HCT116 (cell line): ENCODE results near the gene SLC7A5. TPM values are rescaled to one million over a fixed set of nuclear protein-coding genes. Genes with fewer than 3 reads are reported as not detected.

ENCODE experiments used
- ATAC-seq: fragments of 200-7000 bp; cut with Tn5 transposase; 2 replicates; pipeline ENCODE4 v1.9.1; 2020; ENCODE audit warnings: mild to moderate bottlenecking, moderate library complexity
- BruUV-seq: library from RNA; stranded (reverse); fragments of 400-500 nt; replicated peaks from 2 replicates; lab custom pipeline; 2021; lab: Mats Ljungman, UMichigan
- CTCF ChIA-PET: fragments of 300-600 bp; sonication (Branson Sonifier 250); formaldehyde crosslinking; loops from one replicate; lab custom pipeline; 2021; ENCODE audit warnings: antibody characterized with exemption; lab: Charles Lee
- POLR2A ChIA-PET: fragments of 300-600, 350-600 bp; sonication (Branson Sonifier 250); formaldehyde crosslinking; loops from one replicate; lab custom pipeline; 2021; ENCODE audit warnings: antibody characterized with exemption; lab: Charles Lee
- RAD21 ChIA-PET, 2 experiments: fragments of 300-600 bp; sonication (Branson Sonifier 250); formaldehyde crosslinking; loops; one replicate each; lab custom pipeline; 2023; ENCODE audit warnings: low total read pairs in 2 of 2; ENCODE audit not compliant: uncharacterized antibody in 2 of 2, unreplicated experiment in 2 of 2, low non-redundant PET in 1 of 2; lab: Charles Lee
- DNase-seq: peaks from one replicate; pipeline ENCODE4 v3.0.0-alpha.2; 2010; ENCODE audit warnings: low read depth, low spot score
- H2AFZ ChIP-seq: fragments of 200-600 bp; shearing (Covaris generic), sonication (generic); 2 replicates; pipeline ENCODE4 v1.6.1; 2017; ENCODE audit warnings: low read depth, mixed run types, mixed read lengths, antibody characterized with exemption, low read length; ENCODE audit not compliant: poor library complexity, severe bottlenecking
- H3K27ac ChIP-seq: 2 replicates; pipeline ENCODE4 v1.5.1; 2012; ENCODE audit warnings: low read depth, low read length
- H3K27me3 ChIP-seq: fragments of 200-600 bp; sonication (generic); 2 replicates; pipeline ENCODE4 v1.6.1; 2016; ENCODE audit warnings: mixed run types, low read length, mixed read lengths; ENCODE audit not compliant: insufficient read depth
- H3K36me3 ChIP-seq, 2 experiments: fragments of 200-500 bp in 1 of 2; fragments of 200-600 bp in 1 of 2; sonication (Bioruptor generic) in 1 of 2; sonication (generic) in 1 of 2; 2 replicates each; pipeline versions ENCODE4 v1.5.1 to v1.6.1; 2014 to 2016; ENCODE audit warnings: low read length in 2 of 2, inconsistent platforms in 1 of 2, mixed read lengths in 1 of 2, mixed run types in 1 of 2; ENCODE audit not compliant: insufficient read depth in 2 of 2, control insufficient read depth in 1 of 2
- H3K4me1 ChIP-seq, 2 experiments: fragments of 200-600 bp in 1 of 2; sonication (generic) in 1 of 2; 2 replicates each; pipeline versions ENCODE4 v1.5.1 to v1.6.1; 2012 to 2017; ENCODE audit warnings: low read length in 2 of 2, inconsistent platforms in 1 of 2, mild to moderate bottlenecking in 1 of 2, mixed read lengths in 1 of 2, mixed run types in 1 of 2, moderate library complexity in 1 of 2; ENCODE audit not compliant: insufficient read depth in 2 of 2, control insufficient read depth in 1 of 2
- H3K4me2 ChIP-seq: fragments of 200-600 bp; sonication (generic); 2 replicates; pipeline ENCODE4 v1.6.1; 2017; ENCODE audit warnings: mixed run types, low read length, mixed read lengths
- H3K4me3 ChIP-seq, 2 experiments: fragments of 200-600 bp in 1 of 2; sonication (generic) in 1 of 2; replicated peaks in 1 of 2; 2 replicates each; pipeline ENCODE4 v1.5.1; 2011 to 2016; ENCODE audit warnings: low read length in 2 of 2, control low read depth in 1 of 2, low read depth in 1 of 2, mild to moderate bottlenecking in 1 of 2, mixed read lengths in 1 of 2, mixed run types in 1 of 2
- H3K79me2 ChIP-seq: fragments of 200-600 bp; sonication (generic); 2 replicates; pipeline ENCODE4 v1.6.1; 2017; ENCODE audit warnings: mild to moderate bottlenecking, mixed run types, low read length, moderate library complexity, mixed read lengths; ENCODE audit not compliant: insufficient read depth
- H3K9ac ChIP-seq: fragments of 200-600 bp; sonication (generic); 2 replicates; pipeline ENCODE4 v1.6.1; 2016; ENCODE audit warnings: low read length, mixed read lengths
- H3K9me2 ChIP-seq: fragments of 200-600 bp; sonication (generic), shearing (Covaris generic); 2 replicates; pipeline ENCODE4 v1.6.1; 2017; ENCODE audit warnings: mixed run types, mild to moderate bottlenecking, moderate library complexity; ENCODE audit not compliant: insufficient read depth
- H3K9me3 ChIP-seq, 2 experiments: fragments of 200-500 bp in 1 of 2; fragments of 200-600 bp in 1 of 2; sonication (Bioruptor generic) in 1 of 2; sonication (generic) in 1 of 2; 2 replicates each; pipeline ENCODE4 v1.6.1; 2014 to 2017; ENCODE audit warnings: low read length in 2 of 2, mixed read lengths in 2 of 2, inconsistent platforms in 1 of 2, low read depth in 1 of 2, mild to moderate bottlenecking in 1 of 2, mixed run types in 1 of 2, moderate library complexity in 1 of 2; ENCODE audit not compliant: control insufficient read depth in 1 of 2, insufficient read depth in 1 of 2
- H4K20me1 ChIP-seq: fragments of 200-600 bp; sonication (generic), shearing (Covaris generic); 2 replicates; pipeline ENCODE4 v1.6.1; 2017; ENCODE audit warnings: mixed run types, mild to moderate bottlenecking, moderate library complexity; ENCODE audit not compliant: insufficient read depth
- CEBPB ChIP-seq: IDR thresholded peaks from 2 replicates; pipeline ENCODE4 v1.6.1; 2012; ENCODE audit warnings: low read depth
- CTCF ChIP-seq, 3 experiments: fragments of 200-600 bp in 1 of 3; sonication (generic) in 1 of 3; IDR thresholded peaks in 2 of 3; conservative IDR thresholded peaks in 1 of 3; 2 replicates each; pipeline ENCODE4 v1.5.1; 2012 to 2017; ENCODE audit warnings: low read depth in 2 of 3, low read length in 2 of 3, antibody characterized with exemption in 1 of 3, borderline replicate concordance in 1 of 3, control low read depth in 1 of 3, mild to moderate bottlenecking in 1 of 3, mixed read lengths in 1 of 3, mixed run types in 1 of 3, moderate library complexity in 1 of 3; ENCODE audit not compliant: insufficient read depth in 1 of 3
- EGR1 ChIP-seq: IDR thresholded peaks from 2 replicates; pipeline ENCODE4 v1.6.1; 2012; ENCODE audit warnings: low read depth
- ELF1 ChIP-seq: IDR thresholded peaks from 2 replicates; pipeline ENCODE4 v1.6.1; 2012; ENCODE audit warnings: low read depth, borderline replicate concordance
- FOSL1 ChIP-seq: IDR thresholded peaks from 2 replicates; pipeline ENCODE4 v1.6.1; 2012; ENCODE audit warnings: low read depth
- JUND ChIP-seq: IDR thresholded peaks from 2 replicates; pipeline ENCODE4 v1.6.1; 2012
- POLR2A ChIP-seq: IDR thresholded peaks from 2 replicates; pipeline ENCODE4 v1.7.0; 2011; ENCODE audit warnings: borderline replicate concordance; ENCODE audit not compliant: insufficient read depth, insufficient read length; ENCODE audit errors: extremely low read depth
- POLR2AphosphoS5 ChIP-seq: IDR thresholded peaks from 2 replicates; pipeline ENCODE4 v1.6.1; 2011; ENCODE audit warnings: mild to moderate bottlenecking, low read depth, low read length, moderate library complexity
- RAD21 ChIP-seq: IDR thresholded peaks from 2 replicates; pipeline ENCODE4 v1.6.1; 2012; ENCODE audit warnings: low read depth, mild to moderate bottlenecking
- SIN3A ChIP-seq: IDR thresholded peaks from 2 replicates; pipeline ENCODE4 v1.6.1; 2012; ENCODE audit warnings: low read depth
- SP1 ChIP-seq: IDR thresholded peaks from 2 replicates; pipeline ENCODE4 v1.6.1; 2012; ENCODE audit warnings: low read depth
- SRF ChIP-seq: IDR thresholded peaks from 2 replicates; pipeline ENCODE4 v1.6.1; 2012; ENCODE audit warnings: low read depth
- TCF7L2 ChIP-seq: IDR thresholded peaks from 2 replicates; pipeline ENCODE4 v1.7.0; 2011; ENCODE audit warnings: borderline replicate concordance, inconsistent platforms; ENCODE audit not compliant: insufficient read depth, insufficient read length; ENCODE audit errors: extremely low read depth
- YY1 ChIP-seq: IDR thresholded peaks from 2 replicates; pipeline ENCODE4 v1.6.1; 2011; ENCODE audit warnings: low read length, low read depth, moderate library complexity, mild to moderate bottlenecking; ENCODE audit not compliant: insufficient replicate concordance; ENCODE audit errors: extremely low read depth
- ZFX ChIP-seq: fragments of 450-650 bp; IDR thresholded peaks from 2 replicates; pipeline ENCODE4 v1.6.1; 2017
- ZNF274 ChIP-seq: fragments of 200-500 bp; sonication (Bioruptor generic); IDR thresholded peaks from 2 replicates; pipeline ENCODE4 v1.6.1; 2014; ENCODE audit warnings: mild to moderate bottlenecking, low read depth, low read length, inconsistent platforms
- intact Hi-C: fragments of 100-400 bp; cut with micrococcal nuclease; formaldehyde crosslinking; loops from 2 replicates; pipeline ENCODE4 v1.10.0; 2022
- total RNA-seq: library from RNA; stranded (reverse); gene quantifications from one replicate; pipeline ENCODE4 v1.2.1, GENCODE V29; 2021; ENCODE audit not compliant: unreplicated experiment
- TF ChIP-seq, protein P1 (sequence below): IDR thresholded peaks from 2 replicates; pipeline ENCODE4 v1.6.1; 2012
- TF ChIP-seq, protein P2 (sequence below): IDR thresholded peaks from 2 replicates; pipeline ENCODE4 v1.6.1; 2011; ENCODE audit warnings: mild to moderate bottlenecking, low read length, moderate library complexity; ENCODE audit not compliant: insufficient replicate concordance; ENCODE audit errors: extremely low read depth
- TF ChIP-seq, protein P3 (sequence below): IDR thresholded peaks from 2 replicates; pipeline ENCODE4 v1.6.1; 2012
- TF ChIP-seq, protein P4 (sequence below): IDR thresholded peaks from 2 replicates; pipeline ENCODE4 v1.6.1; 2012; ENCODE audit warnings: low read depth

The SLC7A5 gene
- total RNA-seq, 1 experiment from 2014 or later = 482 TPM

DNA sequence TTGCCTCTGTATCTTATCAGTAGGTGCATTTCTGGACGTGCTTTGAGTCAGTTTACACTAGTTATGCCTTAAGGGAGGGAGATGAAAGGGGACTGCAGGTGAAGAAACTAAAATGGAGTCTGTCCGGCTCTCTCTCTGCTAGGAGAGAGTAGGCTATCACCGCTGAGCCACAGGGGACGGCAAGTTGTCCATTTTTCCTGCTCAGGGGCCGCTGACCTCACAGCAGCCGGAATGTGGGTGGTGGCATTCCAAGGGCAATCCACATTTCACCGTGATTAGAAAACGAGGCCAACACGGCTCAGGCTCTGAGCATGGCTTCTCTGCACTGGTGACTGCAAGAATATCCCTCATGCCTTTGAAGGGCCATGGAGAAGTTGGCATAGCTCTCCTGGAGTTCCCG is 84.5 kb downstream of the SLC7A5 start:
- RAD21 ChIA-PET = no interaction called here
- Histone ChIP-seq H3K9ac (no peak overlapping the region), H3K27me3 (no peaks in the 10 kb centered on the region), H3K9me3 (no peaks in the 10 kb centered on the region), H3K79me2 (no peaks in the 10 kb centered on the region), H3K4me3 (no peak overlapping the region), H4K20me1 (no peaks in the 10 kb centered on the region), H3K27ac (no peak overlapping the region), H2AFZ (no peak overlapping the region), H3K4me1 (peaks cover 7 to 25% of the 10 kb centered on the region in 2 experiments; a peak in 3 of 4 replicates), H3K4me2 (no peak overlapping the region), H3K36me3 (no peaks in the 10 kb centered on the region), H3K9me2 (no peaks in the 10 kb centered on the region)
- DNase-seq (no peak), ATAC-seq (no peak)
- TF ChIP-seq ZFX = no peak
- TF ChIP-seq JUND = no peak
- TF ChIP-seq EGR1 = no peak
- TF ChIP-seq POLR2AphosphoS5 = no peak
- TF ChIP-seq SIN3A = no peak
- TF ChIP-seq ZNF274 = no peak
- no peak for TF ChIP-seq TCF7L2
- TF ChIP-seq CEBPB = no peak
- TF ChIP-seq SP1 = no peak
- TF ChIP-seq, protein P1, sequence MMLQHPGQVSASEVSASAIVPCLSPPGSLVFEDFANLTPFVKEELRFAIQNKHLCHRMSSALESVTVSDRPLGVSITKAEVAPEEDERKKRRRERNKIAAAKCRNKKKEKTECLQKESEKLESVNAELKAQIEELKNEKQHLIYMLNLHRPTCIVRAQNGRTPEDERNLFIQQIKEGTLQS = no peak
- no peak for TF ChIP-seq YY1
- no peak for TF ChIP-seq CTCF (IDR thresholded peaks at IDR 0.05 in 2 of 3, conservative IDR thresholded peaks at IDR 0.05 in 1 of 3; ENCODE audit: borderline replicate concordance in 1 of 3, insufficient read depth in 1 of 3, low read depth in 2 of 3, low read length in 2 of 3)
- TF ChIP-seq RAD21 = no peak
- TF ChIP-seq POLR2A = no peak
- TF ChIP-seq, protein P2, sequence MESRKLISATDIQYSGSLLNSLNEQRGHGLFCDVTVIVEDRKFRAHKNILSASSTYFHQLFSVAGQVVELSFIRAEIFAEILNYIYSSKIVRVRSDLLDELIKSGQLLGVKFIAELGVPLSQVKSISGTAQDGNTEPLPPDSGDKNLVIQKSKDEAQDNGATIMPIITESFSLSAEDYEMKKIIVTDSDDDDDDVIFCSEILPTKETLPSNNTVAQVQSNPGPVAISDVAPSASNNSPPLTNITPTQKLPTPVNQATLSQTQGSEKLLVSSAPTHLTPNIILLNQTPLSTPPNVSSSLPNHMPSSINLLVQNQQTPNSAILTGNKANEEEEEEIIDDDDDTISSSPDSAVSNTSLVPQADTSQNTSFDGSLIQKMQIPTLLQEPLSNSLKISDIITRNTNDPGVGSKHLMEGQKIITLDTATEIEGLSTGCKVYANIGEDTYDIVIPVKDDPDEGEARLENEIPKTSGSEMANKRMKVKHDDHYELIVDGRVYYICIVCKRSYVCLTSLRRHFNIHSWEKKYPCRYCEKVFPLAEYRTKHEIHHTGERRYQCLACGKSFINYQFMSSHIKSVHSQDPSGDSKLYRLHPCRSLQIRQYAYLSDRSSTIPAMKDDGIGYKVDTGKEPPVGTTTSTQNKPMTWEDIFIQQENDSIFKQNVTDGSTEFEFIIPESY = no peak
- TF ChIP-seq SRF = no peak
- TF ChIP-seq ELF1 = no peak
- TF ChIP-seq, protein P3, sequence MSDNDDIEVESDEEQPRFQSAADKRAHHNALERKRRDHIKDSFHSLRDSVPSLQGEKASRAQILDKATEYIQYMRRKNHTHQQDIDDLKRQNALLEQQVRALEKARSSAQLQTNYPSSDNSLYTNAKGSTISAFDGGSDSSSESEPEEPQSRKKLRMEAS = no peak
- no peak for TF ChIP-seq FOSL1
- TF ChIP-seq, protein P4, sequence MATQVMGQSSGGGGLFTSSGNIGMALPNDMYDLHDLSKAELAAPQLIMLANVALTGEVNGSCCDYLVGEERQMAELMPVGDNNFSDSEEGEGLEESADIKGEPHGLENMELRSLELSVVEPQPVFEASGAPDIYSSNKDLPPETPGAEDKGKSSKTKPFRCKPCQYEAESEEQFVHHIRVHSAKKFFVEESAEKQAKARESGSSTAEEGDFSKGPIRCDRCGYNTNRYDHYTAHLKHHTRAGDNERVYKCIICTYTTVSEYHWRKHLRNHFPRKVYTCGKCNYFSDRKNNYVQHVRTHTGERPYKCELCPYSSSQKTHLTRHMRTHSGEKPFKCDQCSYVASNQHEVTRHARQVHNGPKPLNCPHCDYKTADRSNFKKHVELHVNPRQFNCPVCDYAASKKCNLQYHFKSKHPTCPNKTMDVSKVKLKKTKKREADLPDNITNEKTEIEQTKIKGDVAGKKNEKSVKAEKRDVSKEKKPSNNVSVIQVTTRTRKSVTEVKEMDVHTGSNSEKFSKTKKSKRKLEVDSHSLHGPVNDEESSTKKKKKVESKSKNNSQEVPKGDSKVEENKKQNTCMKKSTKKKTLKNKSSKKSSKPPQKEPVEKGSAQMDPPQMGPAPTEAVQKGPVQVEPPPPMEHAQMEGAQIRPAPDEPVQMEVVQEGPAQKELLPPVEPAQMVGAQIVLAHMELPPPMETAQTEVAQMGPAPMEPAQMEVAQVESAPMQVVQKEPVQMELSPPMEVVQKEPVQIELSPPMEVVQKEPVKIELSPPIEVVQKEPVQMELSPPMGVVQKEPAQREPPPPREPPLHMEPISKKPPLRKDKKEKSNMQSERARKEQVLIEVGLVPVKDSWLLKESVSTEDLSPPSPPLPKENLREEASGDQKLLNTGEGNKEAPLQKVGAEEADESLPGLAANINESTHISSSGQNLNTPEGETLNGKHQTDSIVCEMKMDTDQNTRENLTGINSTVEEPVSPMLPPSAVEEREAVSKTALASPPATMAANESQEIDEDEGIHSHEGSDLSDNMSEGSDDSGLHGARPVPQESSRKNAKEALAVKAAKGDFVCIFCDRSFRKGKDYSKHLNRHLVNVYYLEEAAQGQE = no peak
- intact Hi-C loops = no loop called here
- BruUV-seq = no TSS peak
- CTCF ChIA-PET = no interaction called here
- POLR2A ChIA-PET = no interaction called here
